Small intestine (tissue), 16 donors: Measurements from ENCODE around the gene SETD1A. TPM values are rescaled to one million over a fixed set of nuclear protein-coding genes. Genes with fewer than 3 reads are reported as not detected.
A peak's percentile ranks its signal among the peaks of the same experiment; 100 is the strongest.

Experiments used
- DNase-seq, 2 donors: peaks; one replicate each; pipeline versions ENCODE4 v3.0.0 to v3.0.0-alpha.2; 2013
- FAIRE-seq: peaks from 2 replicates; lab custom pipeline; 2012; peaks lifted over from hg19 to GRCh38; lab: Jason Lieb, UNC
- H3K27ac ChIP-seq, 3 donors: one replicate each; pipeline ENCODE4 v1.5.1; 2013; ENCODE audit warnings: low read length in 2 of 3, mild to moderate bottlenecking in 2 of 3, control low read depth in 1 of 3, inconsistent platforms in 1 of 3, low read depth in 1 of 3, moderate library complexity in 1 of 3
- H3K27me3 ChIP-seq, 3 donors: one replicate each; pipeline ENCODE4 v1.6.1; 2013; ENCODE audit warnings: low read length in 3 of 3, inconsistent platforms in 1 of 3; ENCODE audit not compliant: control insufficient read depth in 3 of 3, insufficient read depth in 3 of 3
- H3K36me3 ChIP-seq, 3 donors: one replicate each; pipeline ENCODE4 v1.6.1; 2013; ENCODE audit warnings: low read length in 3 of 3, inconsistent platforms in 1 of 3, low read depth in 1 of 3, mild to moderate bottlenecking in 1 of 3, moderate library complexity in 1 of 3; ENCODE audit not compliant: control insufficient read depth in 3 of 3, insufficient read depth in 2 of 3
- H3K4me1 ChIP-seq, 3 donors: one replicate each; pipeline ENCODE4 v1.6.1; 2013; ENCODE audit warnings: low read length in 2 of 3, inconsistent platforms in 1 of 3, low read depth in 1 of 3, mild to moderate bottlenecking in 1 of 3, moderate library complexity in 1 of 3; ENCODE audit not compliant: control insufficient read depth in 3 of 3, insufficient read depth in 2 of 3
- H3K4me3 ChIP-seq, 3 donors: one replicate each; pipeline ENCODE4 v1.5.1; 2013; ENCODE audit warnings: low read length in 3 of 3, control low read depth in 1 of 3, inconsistent platforms in 1 of 3, low read depth in 1 of 3, mild to moderate bottlenecking in 1 of 3, moderate library complexity in 1 of 3
- H3K9me3 ChIP-seq, 2 donors: one replicate each; pipeline ENCODE4 v1.6.1; 2013; ENCODE audit warnings: low read depth in 1 of 2, low read length in 1 of 2; ENCODE audit not compliant: control insufficient read depth in 2 of 2, insufficient read depth in 1 of 2
- WGBS, 3 donors: extraction: QIAGEN DNeasy Blood & Tissue Kit; methylation state at CpG; one replicate each; pipeline ENCODE4 v1.1.7; 2013; 5-methylcytosine and 5-hydroxymethylcytosine counted together
- long read RNA-seq, 10 donors: transcript quantifications; one replicate each; lab custom pipeline, GENCODE V29; 2026
- polyA plus RNA-seq, 4 donors: library from polyadenylated mRNA; stranded (reverse) in 3 of 4; unstranded in 1 of 4; fragments of 200-250 nt in 3 of 4; fragments of 120-200 nt in 1 of 4; gene quantifications; one replicate each; pipeline versions ENCODE4 v1.2.1 to v1.2.3, GENCODE V29; 2013
- donor health status: healthy with polysubstance abuse.
- donor health status: control.
- donor health status: control.
- donor health status: Bipolar disorder and iron deficiency.
- donor health status: healthy.

Gene SETD1A
- polyA plus RNA-seq = 10 to 100 TPM in 2 of 4 donors, 1 to 10 TPM in 2; 6.9 to 11.4 (median 9.0) TPM
- long read RNA-seq, donor 1 = 0 reads
- long read RNA-seq, donor 2 = 0 reads
- long read RNA-seq, donor 3 = 0 reads
- long read RNA-seq, donor 4 = 0 reads
- long read RNA-seq, donor 5 = 0 reads
- long read RNA-seq, donor 6 = 0 reads
- long read RNA-seq, donor 7, partial matches to known transcripts = 9 of 9 reads
- long read RNA-seq, donor 7, other reads (novel, unspliced or antisense) = 0 of 9 reads
- long read RNA-seq, donor 8 = 0 reads
- long read RNA-seq, donor 9 = 0 reads
- long read RNA-seq, donor 10, partial matches to known transcripts = 5 of 5 reads
- long read RNA-seq, donor 10, other reads (novel, unspliced or antisense) = 0 of 5 reads

DNA sequence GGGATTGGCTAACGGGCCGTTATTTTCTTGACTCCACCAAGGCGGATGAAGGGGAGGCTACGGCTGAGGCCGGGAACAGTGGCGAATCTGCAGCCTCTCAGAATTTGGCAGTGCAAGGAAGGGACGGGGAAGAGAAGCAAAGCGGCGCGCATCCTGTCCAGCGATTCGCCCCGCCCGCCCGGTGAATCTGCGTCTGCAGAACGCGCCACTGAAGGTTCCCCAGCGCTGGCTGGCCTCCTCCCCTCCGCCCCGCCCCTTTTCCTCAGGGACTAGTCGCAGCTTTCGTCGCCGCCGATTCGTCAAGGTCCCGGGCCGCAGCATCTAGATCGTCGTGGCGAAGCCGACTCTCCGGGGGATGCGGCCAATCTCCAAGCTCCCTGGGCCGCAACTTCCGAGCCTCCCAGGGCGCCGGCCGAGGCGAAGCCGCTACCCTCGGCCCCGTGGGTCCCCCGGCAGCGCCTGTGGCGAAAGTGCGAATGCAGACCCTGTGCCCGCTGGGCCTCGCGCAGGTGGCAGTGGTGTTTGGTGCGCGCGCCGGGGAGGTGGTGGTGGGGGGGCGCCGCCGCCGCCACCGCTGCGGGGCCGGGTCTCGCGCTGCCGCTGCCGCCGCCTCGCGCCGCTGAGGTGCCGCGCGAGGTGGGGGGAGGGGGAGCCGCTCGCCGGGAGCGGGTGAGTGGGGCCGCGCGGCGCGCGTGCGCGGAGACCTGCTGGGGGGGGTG is at the start of gene SETD1A:
Gene SETD1A (plus strand): TSS at position 299 of the 719 bp plus-strand sequence. CDS start 978 bp downstream, outside the sequence.
- Histone ChIP-seq H3K4me1 (peaks cover 0 to 25% (median 4%) of the 10 kb centered on the region in 3 donors), H3K36me3 (peaks cover 5 to 50% (median 13%) of the 10 kb centered on the region in 3 donors)

DNA sequence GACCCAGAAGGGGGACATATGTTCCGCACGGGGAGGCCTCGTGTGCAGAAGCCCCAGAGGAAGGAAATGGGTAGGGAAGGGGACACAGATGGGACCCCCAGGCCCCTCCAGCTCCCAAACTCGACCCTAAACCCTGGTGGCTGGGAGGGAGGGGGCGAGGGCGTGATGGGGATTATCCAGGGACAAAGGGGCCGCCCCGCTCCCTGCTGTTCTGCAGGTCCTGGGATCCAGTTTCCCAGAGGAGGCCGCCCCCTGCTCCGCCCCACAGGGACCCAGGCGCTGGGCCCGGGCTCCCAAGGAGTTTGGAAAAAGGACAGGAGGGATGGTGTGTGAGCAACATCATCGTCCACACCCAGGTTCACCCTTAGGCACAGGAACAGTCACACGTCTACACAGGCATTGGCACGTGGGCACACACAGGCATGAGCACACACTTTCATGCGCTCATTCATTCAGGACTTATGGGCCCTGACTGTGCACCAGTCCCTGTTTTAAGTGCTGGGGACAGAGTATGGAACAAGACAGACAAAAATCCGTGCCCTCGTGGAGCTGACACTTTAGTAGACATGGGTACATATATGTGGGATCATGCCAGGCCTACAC is 47.0 kb upstream of the SETD1A start:
- no peaks in the 10 kb centered on the region for H3K9me3 ChIP-seq
- H3K36me3 ChIP-seq = no peaks in the 10 kb centered on the region
- H3K27me3 ChIP-seq = no peaks in the 10 kb centered on the region
- FAIRE-seq (no peak), DNase-seq (no peak)
- H3K4me3 ChIP-seq = no peak overlapping the region
- no peak overlapping the region for H3K27ac ChIP-seq
- H3K4me1 ChIP-seq = no peaks in the 10 kb centered on the region
- WGBS, 3 donors = 75 to 81% (median 76%) methylated on average over 16 to 18 of the region's 18 CpGs

More for the DNA sequence above, at the start of gene SETD1A:
- Histone ChIP-seq H3K9me3 (no peaks in the 10 kb centered on the region), H3K27me3 (no peaks in the 10 kb centered on the region), H3K27ac (peak within 1 kb of the TSS; percentile 77 to 98 (median 96)), H3K4me3 (peak within 1 kb of the TSS; percentile 83 to 91 (median 83))
- 0 to 1% (median 0%) methylated on average over 43 to 85 of the region's 85 CpGs for WGBS, 3 donors
- DNase-seq = peak; percentile 94 to 97
- no peak for FAIRE-seq

- H3K4me1 ChIP-seq = no peaks in the 10 kb centered on the region
- no peak overlapping the region for H3K27ac ChIP-seq
- no peaks in the 10 kb centered on the region for H3K36me3 ChIP-seq
- no peak overlapping the region for H3K4me3 ChIP-seq
- H3K9me3 ChIP-seq = no peaks in the 10 kb centered on the region
- DNase-seq = no peak
- WGBS, 3 donors = 83 to 87% (median 87%) methylated on average over 6 of the region's 6 CpGs
- H3K27me3 ChIP-seq = no peaks in the 10 kb centered on the region
- no peak for FAIRE-seq
Observed at GRCh38 chr16:30912794-30913412, 44.7 kb upstream of the SETD1A start.

DNA sequence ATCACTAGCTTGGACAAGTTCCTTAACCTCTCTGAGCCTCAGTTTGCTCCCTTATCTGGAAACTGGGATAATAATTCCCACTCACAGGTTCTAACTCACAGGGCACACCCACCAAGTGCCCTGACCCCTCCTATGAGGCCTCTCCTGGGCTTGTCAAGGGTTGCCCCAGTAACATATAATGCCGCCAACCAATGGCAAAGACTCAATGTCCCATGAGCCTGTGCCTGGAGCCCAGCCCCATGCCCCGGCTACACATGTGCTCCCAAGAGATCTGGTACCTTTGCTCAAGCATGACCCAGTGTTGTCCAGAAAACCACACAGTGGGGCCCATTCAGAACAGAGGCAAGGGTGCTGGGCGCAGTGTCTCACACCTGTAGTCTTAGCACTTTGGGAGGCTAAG is 42.7 kb upstream of the SETD1A start:
- FAIRE-seq = no peak
- Histone ChIP-seq H3K36me3 (no peaks in the 10 kb centered on the region), H3K9me3 (no peaks in the 10 kb centered on the region), H3K4me1 (no peaks in the 10 kb centered on the region), H3K27ac (no peak overlapping the region), H3K4me3 (no peak overlapping the region), H3K27me3 (no peaks in the 10 kb centered on the region)
- no peak for DNase-seq
- 87 to 90% (median 88%) methylated on average over 3 of the region's 3 CpGs for WGBS, 3 donors

- no peaks in the 10 kb centered on the region for H3K9me3 ChIP-seq
- no peak overlapping the region for H3K4me3 ChIP-seq
- H3K27ac ChIP-seq = no peak overlapping the region
- 83 to 93% (median 83%) methylated on average over 1 of the region's 1 CpG for WGBS, 3 donors
- H3K27me3 ChIP-seq = no peaks in the 10 kb centered on the region
- H3K36me3 ChIP-seq = peaks cover 0 to 6% (median 0%) of the 10 kb centered on the region in 3 donors
- DNase-seq (no peak), FAIRE-seq (no peak)
- H3K4me1 ChIP-seq = no peaks in the 10 kb centered on the region
Observed at GRCh38 chr16:30918614-30919013, 38.9 kb upstream of the SETD1A start.

DNA sequence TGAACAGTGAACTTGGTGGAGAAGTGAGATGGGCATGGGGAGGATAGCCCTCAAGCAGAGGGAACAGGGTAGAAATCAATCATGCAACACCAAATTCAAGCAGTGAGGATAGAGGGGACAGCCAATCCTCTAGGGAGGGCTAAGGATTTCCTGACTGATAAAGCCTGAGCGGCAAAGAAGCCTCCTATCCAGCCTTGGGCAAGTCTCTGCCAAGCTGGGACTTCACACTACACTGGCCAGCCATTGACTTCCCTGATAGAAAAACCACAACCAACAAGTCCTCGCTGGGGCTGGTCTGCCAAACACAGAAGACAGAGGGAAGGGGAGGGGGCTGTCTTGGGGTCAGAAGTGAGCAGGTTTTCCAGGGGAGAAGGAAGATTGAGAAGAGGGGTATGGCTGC is 36.7 kb upstream of the SETD1A start:
- Histone ChIP-seq H3K4me1 (peaks cover 0 to 6% (median 5%) of the 10 kb centered on the region in 3 donors), H3K27me3 (no peaks in the 10 kb centered on the region), H3K27ac (peak overlapping the region in 1 of 3 donors; percentile 92), H3K4me3 (no peak overlapping the region), H3K9me3 (no peaks in the 10 kb centered on the region), H3K36me3 (peaks cover 0 to 8% (median 0%) of the 10 kb centered on the region in 3 donors)
- FAIRE-seq = no peak
- no peak for DNase-seq
- 76 to 94% (median 81%) methylated on average over 2 of the region's 2 CpGs for WGBS, 3 donors

DNA sequence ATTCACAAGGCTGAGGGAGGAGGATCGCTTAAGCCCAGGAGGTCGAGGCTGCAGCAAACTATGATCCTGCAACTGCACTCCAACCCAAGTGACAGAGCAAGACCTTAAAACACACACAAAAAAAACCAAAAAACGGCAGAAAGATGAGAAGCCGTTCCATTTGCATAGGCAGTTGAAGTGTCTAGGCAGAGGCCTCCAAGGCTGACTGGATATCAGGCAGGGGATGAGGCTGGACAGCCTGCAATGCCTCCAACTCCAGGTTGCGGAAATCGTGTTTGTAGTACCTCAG is 36.2 kb upstream of the SETD1A start:
- 22 to 25% (median 25%) methylated on average over 6 of the region's 6 CpGs for WGBS, 3 donors
- H3K27me3 ChIP-seq = no peaks in the 10 kb centered on the region
- peak overlapping the region in 2 of 3 donors; percentile 58 to 66 for H3K4me3 ChIP-seq
- H3K27ac ChIP-seq = peak overlapping the region; percentile 72 to 98 (median 92)
- H3K9me3 ChIP-seq = no peaks in the 10 kb centered on the region
- DNase-seq (no peak), FAIRE-seq (no peak)
- peaks cover 0 to 6% (median 5%) of the 10 kb centered on the region in 3 donors for H3K4me1 ChIP-seq
- peaks cover 0 to 13% (median 0%) of the 10 kb centered on the region in 3 donors for H3K36me3 ChIP-seq
